HG03469 (cell line): Measurements from ENCODE around the gene GVQW3.
A peak's percentile ranks its signal among the peaks of the same experiment; 100 is the strongest.

Experiments
- ATAC-seq: cut with Tn5 transposase; IDR thresholded peaks from one replicate; pipeline ENCODE4 v1.9.1; 2021; ENCODE audit warnings: mild to moderate bottlenecking, moderate library complexity, moderate number of reproducible peaks; ENCODE audit not compliant: unreplicated experiment

GVQW3 gene

DNA sequence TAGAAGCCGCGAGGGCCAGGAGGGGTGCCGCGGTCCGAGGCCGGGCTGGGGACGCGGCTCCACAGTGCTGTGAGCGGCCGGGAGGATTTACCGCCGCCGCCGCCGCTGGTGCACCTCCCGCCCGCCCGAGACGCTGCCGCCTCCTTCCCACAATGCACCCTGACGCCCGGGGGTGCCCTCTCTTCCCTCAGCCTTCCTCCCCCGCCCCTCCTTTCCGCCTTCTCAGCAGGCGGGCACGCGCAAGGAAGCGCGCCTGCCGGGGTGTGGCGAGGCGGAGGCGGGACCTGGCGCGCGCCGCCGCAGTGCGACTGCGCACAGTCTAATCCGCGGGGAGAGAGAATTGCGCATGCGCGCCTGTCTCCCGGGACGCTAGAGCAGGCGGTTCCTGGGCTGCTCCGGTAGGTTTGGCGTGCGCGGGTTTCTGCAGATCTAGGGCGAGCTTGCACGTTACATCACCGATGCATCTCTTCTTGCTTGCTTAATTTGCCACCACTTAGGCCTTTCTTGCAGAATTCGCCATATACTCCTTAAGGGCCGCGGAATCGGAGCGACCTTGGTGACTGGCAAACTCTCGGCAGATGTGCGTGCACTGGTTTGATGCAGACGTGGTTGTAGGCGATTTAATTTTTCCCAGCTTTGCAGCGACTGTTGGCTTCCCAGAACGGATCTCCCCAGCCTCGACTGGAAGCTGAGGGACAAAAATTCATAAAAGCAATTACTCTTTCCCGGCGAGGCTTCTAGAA lies at the start of gene GVQW3, which contains the start of gene THAP12:
Gene GVQW3, plus strand, starts transcription at position 347 of the 743 bp plus-strand sequence. CDS start 506 bp downstream, outside the sequence.
Gene THAP12, minus strand, starts transcription at position 156 of the 743 bp plus-strand sequence. CDS start 296 bp downstream, outside the sequence.
- ATAC-seq, result peak; percentile 52

- no peak for ATAC-seq
These were observed 46.2 kb upstream of the GVQW3 start for GRCh38 chr11:76334826-76335389.

DNA sequence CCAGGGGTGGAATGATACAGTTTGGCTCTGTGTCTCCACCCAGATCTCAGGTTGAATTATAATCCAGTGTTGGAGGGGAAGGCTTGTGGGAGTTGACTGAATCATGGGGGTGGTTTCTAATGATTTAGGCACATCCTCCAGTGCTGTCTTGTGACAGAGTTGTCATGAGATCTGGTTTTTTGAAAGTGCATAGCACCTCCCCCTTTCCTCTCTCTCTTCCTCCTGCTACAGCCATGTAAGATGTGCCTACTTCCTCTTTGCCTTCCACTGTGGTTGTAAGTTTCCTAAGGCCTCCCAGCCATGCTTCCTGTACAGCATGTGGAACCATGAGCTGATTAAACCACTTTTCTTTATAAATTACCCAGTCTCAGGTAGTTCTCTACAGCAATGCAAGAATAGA lies 45.3 kb upstream of the GVQW3 start:
- no peak for ATAC-seq

DNA sequence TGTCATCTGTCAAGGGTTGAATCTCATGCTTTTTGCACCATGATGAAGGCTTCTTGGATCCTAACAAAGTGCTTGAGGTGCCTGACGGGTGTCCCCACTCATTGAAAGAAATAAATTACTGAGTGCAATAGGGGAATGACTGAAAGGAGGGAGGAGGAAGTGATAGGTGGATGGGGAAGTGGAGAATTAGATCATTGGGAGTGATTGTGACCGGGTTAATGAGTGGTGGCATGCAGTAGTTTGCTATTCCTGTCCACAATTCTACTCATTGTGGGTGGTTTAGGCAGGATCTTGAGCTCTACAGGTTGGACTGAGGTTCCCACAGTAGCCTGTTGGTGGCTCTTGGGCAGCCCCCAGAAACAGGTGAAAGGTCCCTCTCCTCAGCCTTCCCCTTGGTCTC lies 44.5 kb upstream of the GVQW3 start:
- no peak for ATAC-seq

DNA sequence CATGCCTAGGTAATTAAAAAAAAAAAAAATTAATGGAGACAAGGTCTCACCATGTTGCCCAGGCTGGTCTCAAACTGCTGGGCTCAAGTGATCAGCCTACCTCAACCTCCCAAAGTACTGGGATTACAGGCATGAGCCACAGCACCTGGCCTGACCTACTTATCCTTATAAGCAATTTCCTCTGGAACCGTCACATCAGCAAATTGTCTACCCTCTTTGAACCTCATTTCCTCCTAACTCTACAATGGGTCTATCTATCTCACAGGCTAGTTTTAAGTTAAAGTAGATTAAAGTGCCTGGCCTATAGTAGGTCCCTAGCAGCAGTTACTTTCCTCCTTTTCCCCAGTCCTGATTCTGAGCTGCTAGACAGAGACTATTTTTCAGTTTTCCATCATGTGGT lies 43.7 kb upstream of the GVQW3 start:
- no peak for ATAC-seq

- no peak for ATAC-seq
These were observed 43.2 kb upstream of the GVQW3 start for GRCh38 chr11:76337923-76338322.

- ATAC-seq, result no peak
These were observed 41.9 kb upstream of the GVQW3 start for GRCh38 chr11:76339221-76339620.

DNA sequence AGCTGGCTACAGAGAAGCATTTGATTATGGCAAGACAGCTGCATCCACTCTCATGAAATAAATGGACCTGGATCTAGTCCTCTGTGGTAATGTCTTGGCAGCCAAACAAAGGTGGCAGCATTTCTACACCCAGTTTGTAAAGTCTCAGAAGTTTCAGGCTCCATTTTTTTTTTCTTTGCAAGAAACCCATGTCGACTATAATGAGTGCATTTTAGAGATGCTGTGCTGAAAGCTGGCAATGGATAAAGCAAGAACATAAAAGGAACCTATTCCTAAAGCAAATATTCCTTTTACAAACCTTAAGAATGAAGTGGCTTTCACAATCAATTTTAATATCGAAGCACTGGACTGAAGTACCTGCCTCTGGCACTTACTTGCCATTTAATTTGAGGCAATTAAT lies 33.7 kb upstream of the GVQW3 start:
- no peak for ATAC-seq

DNA sequence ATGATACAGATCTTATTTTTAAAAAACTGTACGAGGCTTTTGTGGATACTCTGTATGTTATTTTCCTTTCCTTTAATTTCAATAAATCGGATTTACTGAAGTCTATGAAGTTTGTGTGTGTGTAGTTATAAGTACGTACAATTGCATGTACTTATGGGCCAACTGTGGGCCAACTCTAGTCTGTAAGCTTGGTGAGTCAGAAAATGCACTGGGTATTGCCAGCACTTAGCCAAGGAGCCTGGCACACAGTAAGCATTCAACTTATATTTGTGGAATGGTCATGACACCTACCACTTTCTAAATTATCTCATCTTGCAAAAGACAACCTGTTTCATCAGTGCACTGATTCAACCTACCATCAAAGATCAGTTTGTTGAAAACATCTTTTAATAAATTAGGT lies 32.8 kb upstream of the GVQW3 start:
- ATAC-seq, result no peak

GRCh38 chr11:76355172-76355571 lies 26.0 kb upstream of the GVQW3 start:
- ATAC-seq, result no peak

DNA sequence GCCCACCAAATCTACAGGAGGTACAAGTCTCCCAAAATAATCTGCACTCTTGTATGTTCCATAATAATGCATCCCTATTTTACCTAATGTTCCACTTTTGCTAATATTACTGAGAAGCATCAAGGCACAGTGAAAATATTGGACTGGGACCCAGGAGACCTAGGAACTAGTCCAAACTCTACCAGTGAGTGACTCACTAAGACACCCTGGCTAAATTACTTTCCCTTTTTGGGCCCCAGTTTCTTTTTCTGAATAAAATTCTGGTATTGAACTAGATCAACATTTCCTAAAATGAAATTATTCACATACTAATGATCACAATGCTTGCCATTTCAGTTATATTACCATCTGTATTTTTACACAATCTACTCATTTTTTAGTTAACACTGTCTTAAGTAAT lies 19.7 kb upstream of the GVQW3 start:
- no peak for ATAC-seq

GRCh38 chr11:76361776-76362175 lies 19.3 kb upstream of the GVQW3 start:
- ATAC-seq, result no peak

DNA sequence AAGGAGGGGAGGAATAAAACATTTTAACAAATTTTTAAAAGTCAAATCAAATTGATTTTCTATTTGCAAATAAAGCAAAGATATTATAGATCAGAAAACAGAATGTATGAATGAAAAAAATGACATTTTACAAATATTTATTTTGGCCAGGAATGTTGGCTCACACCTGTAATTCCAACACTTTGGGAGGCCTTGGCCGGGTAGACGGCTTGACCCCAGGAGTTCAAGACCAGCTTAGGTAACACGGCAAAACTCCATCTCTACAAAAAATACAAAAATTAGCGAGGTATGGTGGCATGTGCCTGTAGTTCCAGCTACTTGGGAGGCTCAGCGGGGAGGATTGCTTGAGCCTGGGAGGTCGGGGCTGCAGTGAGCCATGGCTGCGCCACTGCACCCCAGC lies 18.4 kb upstream of the GVQW3 start:
- ATAC-seq, result no peak

DNA sequence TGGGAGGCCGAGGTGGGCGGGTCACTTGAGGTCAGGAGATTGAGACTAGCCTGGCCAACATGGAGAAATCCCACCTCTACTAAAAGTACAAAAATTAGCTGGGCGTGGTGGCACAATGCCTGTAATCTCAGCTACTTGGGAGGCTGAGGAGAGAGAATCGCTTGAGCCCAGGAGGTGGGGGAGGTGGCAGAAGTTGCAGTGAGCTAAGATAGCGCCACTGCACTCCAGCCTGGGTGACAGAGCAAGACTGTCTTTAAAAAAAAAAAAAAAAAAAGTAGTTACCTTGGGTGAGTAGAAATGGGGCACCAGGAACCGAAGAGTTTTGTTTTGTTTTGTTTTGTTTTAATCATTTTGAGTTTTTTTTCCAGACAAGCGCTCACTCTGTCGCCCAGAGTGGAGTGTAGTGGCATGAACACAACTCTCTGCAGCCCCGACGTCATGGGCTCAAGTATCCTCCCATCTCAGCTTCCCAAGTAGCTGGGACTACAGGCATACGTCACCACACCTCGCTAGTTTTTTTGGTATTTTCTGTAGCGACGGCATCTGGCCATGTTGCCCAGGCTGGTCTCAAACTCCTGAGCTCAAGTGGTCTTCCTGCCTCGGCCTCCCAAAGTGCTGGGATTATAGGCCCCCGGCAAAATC lies 16.0 kb upstream of the GVQW3 start:
- ATAC-seq, result no peak

- no peak for ATAC-seq
These were observed 12.6 kb upstream of the GVQW3 start for GRCh38 chr11:76368490-76368889.

- no peak for ATAC-seq
These were observed 11.7 kb upstream of the GVQW3 start for GRCh38 chr11:76369406-76369805.

DNA sequence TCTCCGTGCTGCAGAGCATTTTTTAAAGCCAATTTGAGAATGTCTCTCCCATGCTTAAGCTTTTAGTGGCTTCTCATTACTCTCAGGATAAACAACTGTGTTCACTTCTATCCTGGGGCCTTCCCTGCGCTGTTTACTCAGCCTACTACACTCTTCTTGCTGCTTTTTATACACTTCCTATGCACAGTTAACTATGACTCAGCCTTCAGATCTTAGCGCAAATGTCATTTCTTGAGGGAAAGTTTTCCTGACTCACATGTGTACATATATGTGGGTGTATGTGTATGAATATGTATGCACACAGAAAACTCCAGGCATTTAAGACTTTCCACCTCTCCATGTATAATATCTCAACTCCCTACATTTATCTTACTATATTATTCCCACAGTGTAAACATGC lies 10.0 kb upstream of the GVQW3 start:
- no peak for ATAC-seq

GRCh38 chr11:76376746-76377558 lies 4.2 kb upstream of the GVQW3 start:
- no peak for ATAC-seq

DNA sequence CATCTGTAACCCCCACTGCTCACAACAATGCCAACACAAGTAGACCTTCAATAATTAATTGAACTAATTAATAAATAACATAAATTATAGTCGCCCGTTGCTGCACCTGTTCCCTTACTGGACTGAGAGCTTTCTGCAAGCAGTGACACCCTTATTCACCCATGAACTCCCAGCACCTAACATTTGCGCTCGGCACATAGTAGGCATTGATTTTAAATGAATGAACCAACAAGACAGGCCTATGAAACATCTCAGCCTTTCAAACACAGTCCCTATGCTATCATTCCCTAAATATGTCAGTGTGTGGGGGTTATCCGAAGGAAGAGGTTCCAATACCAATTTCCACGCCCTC lies 1.3 kb upstream of the GVQW3 start:
- no peak for ATAC-seq

DNA sequence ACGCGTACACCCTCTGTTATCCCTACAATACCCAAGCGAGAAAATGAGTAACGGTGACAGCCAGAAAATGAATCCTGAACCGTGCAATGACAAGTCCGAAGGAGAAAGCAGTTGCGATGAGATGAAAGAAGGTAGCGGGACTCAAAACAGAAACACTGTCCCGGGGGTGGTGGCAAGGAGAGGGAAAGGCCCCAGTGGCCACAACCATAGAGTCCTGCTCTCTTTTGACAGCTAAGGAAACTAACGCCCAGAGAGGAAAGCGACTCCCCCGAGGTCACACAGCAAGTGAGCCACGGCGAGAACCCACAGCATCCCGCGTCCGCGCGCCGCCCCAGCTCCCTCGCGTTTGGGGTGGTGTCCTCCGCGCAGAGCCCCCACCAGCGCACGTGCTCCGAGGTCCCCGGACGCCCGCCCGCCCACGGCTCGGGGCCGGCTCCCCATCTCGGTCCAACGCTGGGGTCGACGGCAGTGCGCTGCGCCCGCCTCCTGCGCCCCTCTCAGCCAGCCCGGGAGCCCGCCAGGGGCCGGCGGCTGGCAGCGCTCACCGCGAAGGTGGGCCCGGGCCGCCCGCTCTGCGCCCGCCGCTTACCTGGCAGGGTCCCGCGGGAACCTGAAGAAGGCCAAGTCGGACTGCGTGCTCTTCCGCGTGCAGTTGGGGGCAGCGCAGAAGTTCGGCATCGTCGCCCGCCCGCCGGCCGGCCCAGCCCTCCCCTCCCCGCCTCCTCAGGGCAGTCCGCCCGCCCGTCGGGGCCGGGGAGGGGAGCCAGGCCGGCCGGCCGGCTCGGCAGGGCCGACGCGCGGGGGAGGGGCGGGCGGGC lies 755 bp upstream of the GVQW3 start:
- peak; percentile 17 for ATAC-seq

GRCh38 chr11:76382209-76382608 lies 1.1 kb downstream of the GVQW3 start:
- no peak for ATAC-seq
